Calu3 (cell line): ENCODE measurements around the gene KNG1. TPM values are rescaled to one million over a fixed set of nuclear protein-coding genes. Genes with fewer than 3 reads are reported as not detected.
"Not testable (repeated sequence)": the region's sequence is repeated elsewhere in the genome, so short reads cannot be mapped to it uniquely, and the experiment has no call there.

Experiments
- BruUV-seq: library from RNA; stranded (reverse); fragments of 400-500 nt; replicated peaks from 2 replicates; lab custom pipeline; 2021; lab: Mats Ljungman, UMichigan
- CTCF ChIA-PET: fragments of 300-600 bp; sonication (Branson Sonifier 250); formaldehyde crosslinking; loops from one replicate; lab custom pipeline; 2022; ENCODE audit warnings: antibody characterized with exemption; lab: Charles Lee
- DNase-seq: peaks from one replicate; pipeline ENCODE4 v3.0.0; 2022
- H3K27ac Mint-ChIP-seq: one replicate; pipeline ENCODE4 v1.8.0; 2022; ENCODE audit warnings: mixed read lengths; ENCODE audit not compliant: unreplicated experiment
- H3K27me3 Mint-ChIP-seq: one replicate; pipeline ENCODE4 v1.8.0; 2022; ENCODE audit warnings: mixed read lengths; ENCODE audit not compliant: unreplicated experiment
- H3K36me3 Mint-ChIP-seq: one replicate; pipeline ENCODE4 v1.8.0; 2022; ENCODE audit warnings: mild to moderate bottlenecking, moderate library complexity, mixed read lengths; ENCODE audit not compliant: insufficient read depth, unreplicated experiment
- H3K4me1 Mint-ChIP-seq: one replicate; pipeline ENCODE4 v1.8.0; 2022; ENCODE audit warnings: mild to moderate bottlenecking, low read depth, mixed read lengths; ENCODE audit not compliant: unreplicated experiment
- H3K4me3 Mint-ChIP-seq: one replicate; pipeline ENCODE4 v1.8.0; 2022; ENCODE audit warnings: mild to moderate bottlenecking, low read depth, moderate library complexity, mixed read lengths; ENCODE audit not compliant: unreplicated experiment
- H3K9me3 Mint-ChIP-seq: one replicate; pipeline ENCODE4 v1.8.0; 2022; ENCODE audit warnings: low read depth, mixed read lengths; ENCODE audit not compliant: unreplicated experiment
- CTCF ChIP-seq: fragments of 200-600 bp; IDR thresholded peaks from one replicate; pipeline ENCODE4 v1.8.0; 2022; ENCODE audit warnings: antibody characterized with exemption; ENCODE audit not compliant: unreplicated experiment
- intact Hi-C: fragments of 100-400 bp; cut with micrococcal nuclease; formaldehyde crosslinking; loops from one replicate; pipeline ENCODE4 v1.10.0; 2022; ENCODE audit not compliant: unreplicated experiment
- total RNA-seq: library from RNA; stranded (reverse); gene quantifications from 2 replicates; pipeline ENCODE4 v1.2.3, GENCODE V29; 2022

KNG1 gene
- total RNA-seq, 1 experiment from 2014 or later = not detected

GRCh38 chr3:186682812-186683211 is 34.3 kb upstream of the KNG1 start:
- H3K36me3 Mint-ChIP-seq = no peaks in the 10 kb centered on the region
- H3K4me3 Mint-ChIP-seq = no peak overlapping the region
- intact Hi-C loops = no loop called here
- no peak for TF ChIP-seq CTCF
- peaks cover 26% of the 10 kb centered on the region for H3K9me3 Mint-ChIP-seq
- peaks cover 8% of the 10 kb centered on the region for H3K27me3 Mint-ChIP-seq
- CTCF ChIA-PET = no interaction called here
- no peak overlapping the region for H3K27ac Mint-ChIP-seq
- peaks cover 34% of the 10 kb centered on the region for H3K4me1 Mint-ChIP-seq
- no peak for DNase-seq
- no TSS peak for BruUV-seq

GRCh38 chr3:186683979-186684378 is 33.2 kb upstream of the KNG1 start:
- Mint-ChIP-seq H3K4me3 (no peak overlapping the region), H3K27me3 (peaks cover 8% of the 10 kb centered on the region), H3K36me3 (no peaks in the 10 kb centered on the region), H3K27ac (no peak overlapping the region), H3K4me1 (peaks cover 31% of the 10 kb centered on the region), H3K9me3 (peaks cover 26% of the 10 kb centered on the region)
- TF ChIP-seq CTCF = no peak
- CTCF ChIA-PET = no interaction called here
- no peak for DNase-seq
- no TSS peak for BruUV-seq
- intact Hi-C loops = no loop called here

DNA sequence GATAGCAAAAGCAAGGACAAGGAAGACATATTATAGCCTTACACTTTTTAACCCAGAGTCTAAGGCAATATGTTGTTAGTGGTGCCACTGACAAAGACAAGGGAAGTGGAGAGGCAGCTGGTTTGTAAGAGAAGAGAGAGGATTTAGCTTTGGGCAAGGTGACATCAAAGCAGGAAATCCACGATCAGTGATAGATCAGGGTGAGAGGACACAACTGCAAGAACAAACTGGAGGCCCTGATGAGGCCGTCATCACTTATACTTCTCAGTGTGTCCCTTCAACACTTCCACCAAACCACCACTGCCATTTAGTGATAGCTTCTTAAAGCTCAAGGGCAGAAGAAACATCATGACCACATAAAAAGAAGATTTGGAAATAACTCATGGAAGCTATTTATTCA is 30.7 kb upstream of the KNG1 start:
- not testable (repeated sequence) for BruUV-seq
- CTCF ChIA-PET = interaction anchor here (0.7 kb wide), 1 partner anchor 114 kb away, joined by 3 read pairs; no protein-coding TSS in a partner anchor

GRCh38 chr3:186687120-186687651 is 30.0 kb upstream of the KNG1 start:
- no peak overlapping the region for H3K27ac Mint-ChIP-seq
- peaks cover 8% of the 10 kb centered on the region for H3K27me3 Mint-ChIP-seq
- H3K36me3 Mint-ChIP-seq = no peaks in the 10 kb centered on the region
- peaks cover 12% of the 10 kb centered on the region for H3K4me1 Mint-ChIP-seq
- intact Hi-C loops = no loop called here
- no TSS peak for BruUV-seq
- TF ChIP-seq CTCF = no peak
- peaks cover 22% of the 10 kb centered on the region for H3K9me3 Mint-ChIP-seq
- DNase-seq = no peak
- H3K4me3 Mint-ChIP-seq = no peak overlapping the region
- CTCF ChIA-PET = no interaction called here

More for the DNA sequence above, 30.7 kb upstream of the KNG1 start:
- Mint-ChIP-seq H3K4me1 (peaks cover 15% of the 10 kb centered on the region), H3K9me3 (peaks cover 24% of the 10 kb centered on the region)
- H3K27me3 Mint-ChIP-seq, H3K4me3 Mint-ChIP-seq, DNase-seq, H3K36me3 Mint-ChIP-seq, H3K27ac Mint-ChIP-seq, intact Hi-C loops: not testable (repeated sequence)

GRCh38 chr3:186690304-186690703 is 26.9 kb upstream of the KNG1 start:
- BruUV-seq, CTCF ChIA-PET, H3K4me1 Mint-ChIP-seq, H3K27me3 Mint-ChIP-seq, H3K27ac Mint-ChIP-seq, H3K36me3 Mint-ChIP-seq, H3K4me3 Mint-ChIP-seq, DNase-seq: not testable (repeated sequence)
- H3K9me3 Mint-ChIP-seq = peaks cover 13% of the 10 kb centered on the region
- intact Hi-C loops = loop anchor here (10.0 kb wide), 1 partner anchor 54 kb away; no protein-coding TSS in a partner anchor
